Activated CD8-positive, alpha-beta T cell treated with anti-CD3 and anti-CD28 coated beads, Interleukin-2, amount 10 ng/mL, durations not matched to agents 7 days and 5 days (primary cell): ENCODE data around the gene BCL2L1. TPM values are rescaled to one million over a fixed set of nuclear protein-coding genes. Genes with fewer than 3 reads are reported as not detected.
A peak's percentile ranks its signal among the peaks of the same experiment; 100 is the strongest.

ENCODE experiments used
- ATAC-seq: fragments of 150-1000 bp; cut with Tn5 transposase; one replicate; pipeline ENCODE4 v1.10.0; 2021; ENCODE audit warnings: moderate library complexity
- CTCF ChIA-PET: fragments of 350-600 bp; sonication (Branson Sonifier 250); formaldehyde crosslinking; loops from one replicate; lab custom pipeline; 2021; ENCODE audit warnings: antibody characterized with exemption; lab: Charles Lee
- POLR2A ChIA-PET: fragments of 350-600 bp; sonication (Branson Sonifier 250); formaldehyde crosslinking; loops from one replicate; lab custom pipeline; 2021; ENCODE audit warnings: antibody characterized with exemption; lab: Charles Lee
- DNase-seq: peaks from one replicate; pipeline ENCODE4 v3.0.0-alpha.2; 2020
- H3K27ac Mint-ChIP-seq: one replicate; pipeline ENCODE4 v1.8.0; 2021; ENCODE audit warnings: mild to moderate bottlenecking, mixed read lengths
- H3K27me3 Mint-ChIP-seq: one replicate; pipeline ENCODE4 v1.8.0; 2021; ENCODE audit warnings: low read depth, mixed read lengths
- H3K36me3 Mint-ChIP-seq: one replicate; pipeline ENCODE4 v1.8.0; 2021; ENCODE audit warnings: low read depth, mixed read lengths
- H3K4me1 Mint-ChIP-seq: one replicate; pipeline ENCODE4 v1.8.0; 2021; ENCODE audit warnings: low read depth, mixed read lengths
- H3K4me3 Mint-ChIP-seq: one replicate; pipeline ENCODE4 v1.8.0; 2021; ENCODE audit warnings: mild to moderate bottlenecking, mixed read lengths
- H3K9me3 Mint-ChIP-seq: one replicate; pipeline ENCODE4 v1.8.0; 2022; ENCODE audit warnings: mixed read lengths; ENCODE audit not compliant: insufficient read depth
- total RNA-seq, 2 experiments: library from RNA; stranded (reverse); gene quantifications; one replicate each; pipeline ENCODE4 v1.2.3, GENCODE V29; 2021

BCL2L1 gene
- total RNA-seq, 2 experiments from 2014 or later: 71.4 to 73.0 TPM

DNA sequence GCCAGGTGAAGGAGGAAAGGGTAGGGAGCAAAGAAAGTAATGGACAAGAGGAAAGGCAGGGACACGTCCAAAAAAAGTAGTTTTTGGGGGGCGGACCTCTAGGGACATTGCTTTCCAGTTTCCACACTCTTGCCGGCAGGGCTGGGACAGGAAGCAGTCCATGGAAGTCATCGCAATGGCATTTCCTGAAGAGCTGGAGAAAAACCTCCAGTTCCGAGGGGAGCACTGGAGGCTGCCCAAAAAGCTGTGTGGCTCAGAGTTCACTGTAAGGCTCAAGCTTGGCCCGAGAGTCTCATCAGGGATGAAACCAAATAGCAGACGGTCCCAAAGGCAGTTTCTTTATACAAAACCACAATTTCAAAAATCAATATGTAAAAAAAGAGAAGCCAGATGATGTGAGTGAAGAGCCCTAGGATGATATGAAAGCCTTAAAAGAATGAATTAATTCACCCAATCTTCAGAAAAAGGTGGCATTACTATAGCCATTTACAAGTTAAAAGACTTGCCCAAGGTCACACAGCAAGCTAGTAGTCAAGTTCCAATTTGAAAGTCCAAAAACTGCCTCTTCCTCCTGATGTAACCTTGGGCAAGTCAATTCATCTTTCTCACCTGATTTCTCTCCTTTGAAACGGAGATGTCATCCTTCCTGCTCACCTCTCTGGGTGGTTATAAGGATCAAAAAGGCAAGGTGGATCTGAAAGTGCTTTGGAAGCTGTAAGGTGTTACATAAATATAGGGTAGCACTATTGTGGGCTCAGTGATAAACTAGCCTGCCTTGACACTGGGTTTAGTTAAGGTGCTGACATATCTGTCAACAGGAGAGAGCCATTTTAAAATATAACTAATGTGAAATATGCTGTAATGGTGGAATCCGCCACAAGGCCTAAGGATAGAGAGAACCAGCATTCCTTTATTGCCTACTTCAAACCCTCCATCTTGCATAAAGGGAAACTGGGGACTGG, 9.1 kb downstream of the BCL2L1 start:
- CTCF ChIA-PET: interaction anchor here (0.8 to 6.2 kb wide), 5 partner anchors 8 to 100 kb away, joined by 3 to 57 read pairs (median 7); partner anchors contain the start of gene BCL2L1
- H3K36me3 Mint-ChIP-seq: peaks cover 80% of the 10 kb centered on the region
- no peak for ATAC-seq
- peaks cover 87% of the 10 kb centered on the region for H3K4me1 Mint-ChIP-seq
- no peaks in the 10 kb centered on the region for H3K9me3 Mint-ChIP-seq
- peak overlapping the region; percentile 50 for H3K27ac Mint-ChIP-seq
- H3K4me3 Mint-ChIP-seq: no peak overlapping the region
- POLR2A ChIA-PET: interaction anchor here (1.0 to 11.5 kb wide), 3 partner anchors 9 to 38 kb away, joined by 3 to 193 read pairs (median 3); partner anchors contain the start of gene BCL2L1
- H3K27me3 Mint-ChIP-seq: no peaks in the 10 kb centered on the region
- DNase-seq: no peak

DNA sequence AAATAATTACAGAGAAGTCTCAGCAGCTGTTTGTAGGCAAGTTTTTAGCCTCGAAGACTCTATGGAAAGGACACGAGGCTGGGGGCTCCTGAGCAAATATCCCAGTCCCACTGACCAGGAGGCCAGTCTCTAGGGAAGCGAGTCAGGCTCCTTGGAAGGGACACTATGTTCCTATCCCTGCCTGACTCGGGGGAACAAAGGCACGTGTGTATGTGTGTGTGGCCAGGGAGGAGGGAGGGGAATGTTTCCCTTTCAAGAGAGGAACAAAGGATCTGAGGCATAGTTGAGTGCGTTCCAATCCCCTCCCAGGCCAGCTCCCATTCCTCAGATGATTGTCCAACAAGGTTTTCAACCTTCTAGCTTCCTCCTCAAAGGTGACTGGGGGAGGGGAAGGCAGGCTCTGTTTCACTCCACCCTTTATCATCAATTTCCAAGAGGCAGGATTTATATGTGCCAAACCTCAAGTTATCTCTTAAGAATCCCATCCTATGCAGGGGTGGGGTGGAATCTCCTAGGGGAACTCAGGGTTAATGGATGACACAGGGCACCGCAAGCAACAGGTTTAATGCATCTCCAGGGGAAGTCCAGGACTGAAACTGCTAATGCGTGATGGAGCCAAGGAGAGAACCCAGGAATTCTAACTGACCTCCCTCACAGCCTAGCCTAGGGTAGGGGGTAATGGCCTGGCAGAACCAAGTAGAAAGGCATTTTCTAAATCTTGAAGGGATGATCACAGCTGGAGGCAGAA, 9.9 kb downstream of the BCL2L1 start:
- ChIA-PET CTCF (interaction anchor here (0.9 to 6.2 kb wide), 4 partner anchors 10 to 51 kb away, joined by 3 to 57 read pairs (median 8); partner anchors contain the start of gene BCL2L1), POLR2A (interaction anchor here (1.0 to 1.6 kb wide), 3 partner anchors 9 to 13 kb away, joined by 3 to 7 read pairs (median 3); partner anchors contain the start of gene BCL2L1)
- no peak overlapping the region for H3K4me3 Mint-ChIP-seq
- H3K27ac Mint-ChIP-seq: peak overlapping the region; percentile 50
- H3K9me3 Mint-ChIP-seq: no peaks in the 10 kb centered on the region
- no peak for DNase-seq
- no peaks in the 10 kb centered on the region for H3K27me3 Mint-ChIP-seq
- H3K36me3 Mint-ChIP-seq: peaks cover 82% of the 10 kb centered on the region
- H3K4me1 Mint-ChIP-seq: peaks cover 90% of the 10 kb centered on the region
- ATAC-seq: no peak

DNA sequence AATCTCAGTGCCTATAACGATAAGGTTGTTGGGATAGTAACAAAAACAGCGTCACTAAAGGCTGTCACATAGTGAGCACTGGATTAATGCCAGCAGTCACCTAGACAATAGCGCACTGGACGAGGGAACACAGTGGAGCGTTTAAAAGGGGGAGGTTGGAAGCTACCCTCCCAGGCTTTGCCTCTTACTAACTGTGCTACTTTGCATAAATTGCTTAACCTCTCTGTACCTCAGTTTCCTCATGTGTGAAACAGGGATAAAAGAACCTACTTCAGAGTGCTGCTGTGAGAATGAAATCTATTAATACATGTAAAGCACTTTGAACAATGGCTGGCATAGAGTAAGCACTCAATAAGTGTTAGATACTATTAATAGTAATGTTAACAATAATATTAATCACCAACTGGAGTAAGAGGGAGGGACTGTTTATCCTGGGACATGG, 10.5 kb downstream of the BCL2L1 start:
- peaks cover 84% of the 10 kb centered on the region for H3K36me3 Mint-ChIP-seq
- H3K27me3 Mint-ChIP-seq: no peaks in the 10 kb centered on the region
- no peak for DNase-seq
- CTCF ChIA-PET: interaction anchor here (0.9 to 6.2 kb wide), 6 partner anchors 7 to 99 kb away, joined by 3 to 57 read pairs (median 10); partner anchors contain the start of gene BCL2L1
- H3K4me3 Mint-ChIP-seq: no peak overlapping the region
- peaks cover 88% of the 10 kb centered on the region for H3K4me1 Mint-ChIP-seq
- H3K9me3 Mint-ChIP-seq: no peaks in the 10 kb centered on the region
- POLR2A ChIA-PET: interaction anchor here (1.1 to 1.6 kb wide), 2 partner anchors 9 to 11 kb away, joined by 4 to 7 read pairs; partner anchors contain the start of gene BCL2L1
- H3K27ac Mint-ChIP-seq: no peak overlapping the region
- no peak for ATAC-seq

DNA sequence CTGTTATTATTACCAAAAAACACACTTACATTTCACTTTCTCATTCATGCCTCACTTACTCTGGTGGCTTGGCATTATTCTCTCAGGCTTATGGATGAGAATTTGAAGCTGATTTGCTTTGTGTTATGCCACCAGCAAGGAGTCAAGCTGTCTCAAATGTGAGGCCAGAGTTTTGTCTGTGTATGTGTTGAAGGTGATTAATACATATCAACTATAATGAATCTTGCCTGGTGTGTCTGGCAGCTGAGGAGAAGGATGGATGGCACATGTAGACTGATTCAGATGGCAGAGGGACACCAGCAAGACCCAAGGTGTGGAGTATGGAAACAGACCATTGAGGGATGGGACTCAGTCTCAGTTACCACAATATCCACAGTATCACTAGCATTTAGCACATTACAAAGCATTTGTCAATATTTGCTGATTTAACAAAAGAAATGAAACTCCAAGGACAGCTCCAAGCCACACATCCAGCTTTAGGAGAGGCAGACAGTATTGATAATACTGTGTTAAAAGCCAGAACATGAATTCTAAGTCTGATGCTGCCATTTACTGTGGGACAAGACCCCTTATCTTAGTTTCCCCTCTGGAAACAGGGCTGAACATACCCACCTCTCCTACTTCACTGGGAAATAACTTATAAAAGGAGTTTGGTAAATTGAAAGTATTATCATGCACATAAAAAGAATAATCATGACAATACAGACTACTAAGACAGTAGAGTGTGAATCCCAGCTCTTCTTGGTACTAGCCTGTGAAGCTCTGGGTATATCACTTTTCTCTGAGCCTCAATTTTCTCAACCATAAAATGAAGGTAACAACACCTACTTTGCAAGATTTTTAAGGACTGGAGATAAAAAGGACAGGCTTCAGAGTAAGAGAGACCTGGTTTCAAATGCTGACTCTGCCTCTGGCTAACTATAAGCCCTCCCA, 11.2 kb downstream of the BCL2L1 start:
- no peak for ATAC-seq
- Mint-ChIP-seq H3K4me3 (no peak overlapping the region), H3K9me3 (no peaks in the 10 kb centered on the region), H3K27ac (peak overlapping the region; percentile 80), H3K27me3 (no peaks in the 10 kb centered on the region), H3K36me3 (peaks cover 84% of the 10 kb centered on the region), H3K4me1 (peaks cover 88% of the 10 kb centered on the region)
- DNase-seq: no peak
- ChIA-PET POLR2A (interaction anchor here (1.0 to 1.6 kb wide), 3 partner anchors 10 to 37 kb away, joined by 3 to 7 read pairs (median 4); partner anchors contain the start of gene BCL2L1), CTCF (interaction anchor here (0.9 to 6.2 kb wide), 6 partner anchors 8 to 98 kb away, joined by 3 to 57 read pairs (median 12); partner anchors contain the start of gene BCL2L1)

DNA sequence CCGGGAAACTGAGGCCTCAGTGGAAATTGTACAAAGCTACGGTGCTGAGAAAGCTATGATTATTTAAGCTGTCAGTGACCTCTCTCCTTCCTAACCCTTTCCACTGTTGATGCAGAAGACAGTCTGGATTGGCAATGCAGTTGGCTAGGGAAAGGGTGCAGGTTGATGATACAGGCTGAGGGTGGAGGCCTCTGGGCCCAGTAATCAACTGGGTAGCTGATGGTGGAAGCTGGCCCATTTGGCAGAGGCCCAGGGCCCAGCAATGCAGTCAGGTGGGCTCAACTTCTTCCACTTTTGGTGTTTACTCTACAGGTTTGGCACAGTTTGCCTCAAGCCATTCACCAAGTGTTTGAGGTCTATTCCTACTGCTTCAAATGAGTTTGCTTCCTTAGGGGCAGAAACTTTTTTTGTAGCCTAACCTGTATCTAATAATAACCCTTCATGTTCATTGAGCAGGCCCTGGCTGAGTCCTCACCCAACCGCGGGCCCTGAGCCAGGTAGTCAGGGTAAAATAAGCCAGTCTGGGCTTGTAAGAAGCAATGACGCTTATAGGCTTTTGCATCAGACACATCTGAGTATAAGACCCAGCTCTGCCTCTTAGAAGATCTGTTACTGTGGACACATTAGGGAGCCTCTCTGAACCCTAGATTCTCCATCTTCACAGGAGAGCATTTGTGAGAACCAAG, 12.1 kb downstream of the BCL2L1 start:
- ChIA-PET CTCF (interaction anchor here (1.4 to 6.2 kb wide), 5 partner anchors 8 to 98 kb away, joined by 4 to 57 read pairs (median 14); partner anchors contain the start of gene BCL2L1), POLR2A (interaction anchor here (0.8 to 1.0 kb wide), 2 partner anchors 11 to 36 kb away, joined by 3 to 4 read pairs; no protein-coding TSS in a partner anchor)
- peaks cover 81% of the 10 kb centered on the region for H3K36me3 Mint-ChIP-seq
- peaks cover 87% of the 10 kb centered on the region for H3K4me1 Mint-ChIP-seq
- ATAC-seq (no peak), DNase-seq (no peak)
- no peaks in the 10 kb centered on the region for H3K27me3 Mint-ChIP-seq
- no peak overlapping the region for H3K4me3 Mint-ChIP-seq
- H3K9me3 Mint-ChIP-seq: no peaks in the 10 kb centered on the region
- peak overlapping the region; percentile 80 for H3K27ac Mint-ChIP-seq

DNA sequence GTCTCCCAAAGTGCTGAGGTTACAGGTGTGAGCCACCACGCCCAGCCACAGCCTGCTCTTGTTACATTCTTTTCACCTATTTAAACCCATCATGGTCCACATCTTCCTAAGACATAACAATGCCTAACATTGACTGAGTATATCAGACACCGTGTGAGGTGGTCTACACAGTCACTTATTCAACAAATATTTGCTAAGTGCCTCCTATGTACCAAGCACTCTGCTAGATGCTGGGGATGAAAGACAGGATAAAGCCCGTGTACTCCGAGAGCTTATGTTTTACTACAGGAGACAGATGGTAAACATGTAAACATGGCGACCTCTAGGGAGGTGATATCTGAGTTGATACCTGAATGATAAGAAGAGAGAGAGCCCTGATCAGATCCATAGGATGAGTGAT, 12.7 kb downstream of the BCL2L1 start:
- no peak overlapping the region for H3K4me3 Mint-ChIP-seq
- DNase-seq (no peak), ATAC-seq (no peak)
- H3K36me3 Mint-ChIP-seq: peaks cover 80% of the 10 kb centered on the region
- H3K27me3 Mint-ChIP-seq: no peaks in the 10 kb centered on the region
- H3K4me1 Mint-ChIP-seq: peaks cover 83% of the 10 kb centered on the region
- ChIA-PET CTCF (interaction anchor here (2.4 to 6.2 kb wide), 4 partner anchors 9 to 48 kb away, joined by 9 to 57 read pairs (median 18); partner anchors contain the start of gene BCL2L1), POLR2A (no interaction called here)
- peak overlapping the region; percentile 4 for H3K27ac Mint-ChIP-seq
- no peaks in the 10 kb centered on the region for H3K9me3 Mint-ChIP-seq

DNA sequence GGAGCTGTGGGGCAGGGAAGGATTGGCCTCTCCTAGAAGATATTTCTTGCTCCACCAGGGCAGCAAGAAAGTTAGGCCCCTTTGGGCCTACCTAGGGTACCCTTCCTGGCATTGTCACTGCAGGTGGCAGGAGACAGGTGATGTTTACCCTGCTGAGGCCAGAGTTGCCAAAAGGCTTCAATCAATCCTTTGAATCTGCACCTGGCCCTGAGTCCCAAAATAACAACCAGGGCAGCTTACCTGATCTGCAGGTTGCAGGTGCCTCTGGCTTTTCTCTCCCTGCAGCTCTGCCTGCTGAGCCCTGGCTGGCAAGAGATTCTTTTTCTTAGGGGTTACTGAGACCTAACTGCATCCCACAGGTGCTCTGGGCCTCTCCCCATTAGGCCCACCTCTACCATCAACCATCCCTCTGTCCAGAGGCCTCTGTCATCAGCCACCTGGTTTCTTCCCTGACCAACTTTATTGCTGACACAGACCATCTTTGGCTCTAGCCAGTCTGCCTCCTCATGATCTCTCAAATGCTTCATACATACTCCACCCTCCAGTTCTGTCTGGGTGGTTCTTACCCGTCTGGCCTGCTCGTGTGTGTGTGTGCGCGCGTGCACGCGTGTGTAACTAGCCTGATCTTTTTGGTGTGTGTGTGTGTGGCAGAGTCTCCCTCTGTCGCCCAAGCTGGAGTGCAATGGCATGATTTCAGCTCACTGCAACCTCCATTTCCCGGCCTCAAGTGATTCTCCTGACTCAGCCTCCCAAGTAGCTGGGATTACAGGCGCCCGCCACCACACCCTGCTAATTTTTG, 13.7 kb downstream of the BCL2L1 start:
- no peak overlapping the region for H3K4me3 Mint-ChIP-seq
- no peaks in the 10 kb centered on the region for H3K27me3 Mint-ChIP-seq
- ChIA-PET CTCF (interaction anchor here (0.8 to 4.3 kb wide), 3 partner anchors 10 to 15 kb away, joined by 3 to 21 read pairs (median 4); no protein-coding TSS in a partner anchor), POLR2A (no interaction called here)
- H3K4me1 Mint-ChIP-seq: peaks cover 73% of the 10 kb centered on the region
- peak overlapping the region; percentile 65 for H3K27ac Mint-ChIP-seq
- H3K9me3 Mint-ChIP-seq: no peaks in the 10 kb centered on the region
- peak; percentile 32 for ATAC-seq
- H3K36me3 Mint-ChIP-seq: peaks cover 78% of the 10 kb centered on the region
- no peak for DNase-seq

DNA sequence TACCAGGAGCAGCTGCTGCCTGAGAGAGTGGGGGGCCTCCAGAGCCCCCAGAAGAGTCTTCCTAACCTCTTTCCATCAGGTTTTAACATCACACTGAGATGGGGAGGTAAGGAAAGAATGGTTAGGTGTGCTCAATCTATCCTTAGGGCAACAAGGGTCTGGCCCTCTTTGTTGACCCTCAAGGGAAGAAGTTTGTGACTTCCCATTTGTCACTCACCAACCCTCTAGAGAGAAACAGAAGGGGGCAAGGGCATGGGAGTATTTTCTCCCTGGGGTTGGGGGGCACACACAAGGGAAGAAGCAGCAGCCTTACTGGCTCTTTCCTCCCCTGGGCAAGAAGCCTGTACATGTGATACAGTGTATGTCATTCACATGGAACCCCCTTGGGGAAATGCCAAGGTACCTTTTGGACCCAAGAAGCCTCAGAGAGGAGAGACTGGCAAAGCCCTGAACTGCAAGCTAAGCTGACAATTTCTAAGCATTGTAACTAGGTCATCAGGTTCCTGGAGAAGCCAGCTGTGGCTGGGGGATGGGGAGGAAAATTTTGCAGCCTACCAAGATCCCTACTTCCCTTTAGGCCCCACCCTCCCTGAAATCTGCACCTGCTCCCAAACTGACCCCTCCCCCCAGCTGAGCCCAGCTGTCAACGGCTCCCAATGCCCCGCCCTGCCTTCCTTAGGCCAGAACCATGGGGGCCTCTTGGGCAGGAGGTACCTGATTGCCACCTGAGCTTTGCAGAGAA, 14.5 kb downstream of the BCL2L1 start:
- Mint-ChIP-seq H3K9me3 (no peaks in the 10 kb centered on the region), H3K27me3 (no peaks in the 10 kb centered on the region), H3K27ac (peak overlapping the region; percentile 63), H3K4me3 (no peak overlapping the region), H3K4me1 (peaks cover 67% of the 10 kb centered on the region), H3K36me3 (peaks cover 70% of the 10 kb centered on the region)
- ChIA-PET CTCF (interaction anchor here (0.8 to 4.3 kb wide), 3 partner anchors 11 to 16 kb away, joined by 3 to 21 read pairs (median 4); no protein-coding TSS in a partner anchor), POLR2A (no interaction called here)
- DNase-seq: no peak
- no peak for ATAC-seq

DNA sequence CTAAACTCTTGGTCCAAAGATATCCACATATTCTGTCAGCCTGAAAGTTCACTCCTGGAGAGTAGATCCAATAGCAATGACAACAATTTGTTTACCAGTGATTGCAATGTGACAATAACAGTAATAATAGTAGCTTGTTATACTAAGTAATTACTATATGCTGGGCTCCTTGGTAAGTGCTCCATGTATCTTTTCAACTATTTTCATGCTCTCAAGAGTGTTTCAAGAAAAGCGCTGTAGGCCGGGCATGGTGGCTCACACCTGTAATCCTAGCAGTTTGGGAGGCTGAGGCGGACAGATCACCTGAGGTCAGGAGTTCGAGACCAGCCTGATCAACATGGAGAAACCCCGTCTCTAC, 15.4 kb downstream of the BCL2L1 start:
- POLR2A ChIA-PET: interaction anchor here (0.7 to 1.2 kb wide), 2 partner anchors 16 to 32 kb away, joined by 3 to 4 read pairs; no protein-coding TSS in a partner anchor
- CTCF ChIA-PET: interaction anchor here (1.1 to 3.7 kb wide), 5 partner anchors 9 to 94 kb away, joined by 3 to 27 read pairs (median 3); partner anchors contain the start of gene BCL2L1
- Mint-ChIP-seq H3K27ac (peak overlapping the region; percentile 32), H3K4me1 (peaks cover 59% of the 10 kb centered on the region), H3K9me3 (no peaks in the 10 kb centered on the region), H3K36me3 (peaks cover 63% of the 10 kb centered on the region), H3K4me3 (no peak overlapping the region), H3K27me3 (no peaks in the 10 kb centered on the region)
- ATAC-seq (no peak), DNase-seq (no peak)
